Stimulated activated CD4-positive, alpha-beta T cell treated with anti-CD3 and anti-CD28 coated beads, Interleukin-15, amount 100 ng/mL, for 1 hour (primary cell): ENCODE measurements around the gene ATP13A2.
A peak's percentile ranks its signal among the peaks of the same experiment; 100 is the strongest.

Experiments
- DNase-seq, 2 donors: peaks; one replicate each; pipeline ENCODE4 v3.0.0-alpha.2; 2020; ENCODE audit warnings: low read depth in 1 of 2, low spot score in 1 of 2

ATP13A2 gene, protein sequence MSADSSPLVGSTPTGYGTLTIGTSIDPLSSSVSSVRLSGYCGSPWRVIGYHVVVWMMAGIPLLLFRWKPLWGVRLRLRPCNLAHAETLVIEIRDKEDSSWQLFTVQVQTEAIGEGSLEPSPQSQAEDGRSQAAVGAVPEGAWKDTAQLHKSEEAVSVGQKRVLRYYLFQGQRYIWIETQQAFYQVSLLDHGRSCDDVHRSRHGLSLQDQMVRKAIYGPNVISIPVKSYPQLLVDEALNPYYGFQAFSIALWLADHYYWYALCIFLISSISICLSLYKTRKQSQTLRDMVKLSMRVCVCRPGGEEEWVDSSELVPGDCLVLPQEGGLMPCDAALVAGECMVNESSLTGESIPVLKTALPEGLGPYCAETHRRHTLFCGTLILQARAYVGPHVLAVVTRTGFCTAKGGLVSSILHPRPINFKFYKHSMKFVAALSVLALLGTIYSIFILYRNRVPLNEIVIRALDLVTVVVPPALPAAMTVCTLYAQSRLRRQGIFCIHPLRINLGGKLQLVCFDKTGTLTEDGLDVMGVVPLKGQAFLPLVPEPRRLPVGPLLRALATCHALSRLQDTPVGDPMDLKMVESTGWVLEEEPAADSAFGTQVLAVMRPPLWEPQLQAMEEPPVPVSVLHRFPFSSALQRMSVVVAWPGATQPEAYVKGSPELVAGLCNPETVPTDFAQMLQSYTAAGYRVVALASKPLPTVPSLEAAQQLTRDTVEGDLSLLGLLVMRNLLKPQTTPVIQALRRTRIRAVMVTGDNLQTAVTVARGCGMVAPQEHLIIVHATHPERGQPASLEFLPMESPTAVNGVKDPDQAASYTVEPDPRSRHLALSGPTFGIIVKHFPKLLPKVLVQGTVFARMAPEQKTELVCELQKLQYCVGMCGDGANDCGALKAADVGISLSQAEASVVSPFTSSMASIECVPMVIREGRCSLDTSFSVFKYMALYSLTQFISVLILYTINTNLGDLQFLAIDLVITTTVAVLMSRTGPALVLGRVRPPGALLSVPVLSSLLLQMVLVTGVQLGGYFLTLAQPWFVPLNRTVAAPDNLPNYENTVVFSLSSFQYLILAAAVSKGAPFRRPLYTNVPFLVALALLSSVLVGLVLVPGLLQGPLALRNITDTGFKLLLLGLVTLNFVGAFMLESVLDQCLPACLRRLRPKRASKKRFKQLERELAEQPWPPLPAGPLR

GRCh38 chr1:17011439-17012307 lies at the start of gene ATP13A2:
Gene ATP13A2 (minus strand): TSS chr1:17011928. CDS start chr1:17011738, 190 bp downstream.
- DNase-seq = peak; percentile 68 to 78

DNA sequence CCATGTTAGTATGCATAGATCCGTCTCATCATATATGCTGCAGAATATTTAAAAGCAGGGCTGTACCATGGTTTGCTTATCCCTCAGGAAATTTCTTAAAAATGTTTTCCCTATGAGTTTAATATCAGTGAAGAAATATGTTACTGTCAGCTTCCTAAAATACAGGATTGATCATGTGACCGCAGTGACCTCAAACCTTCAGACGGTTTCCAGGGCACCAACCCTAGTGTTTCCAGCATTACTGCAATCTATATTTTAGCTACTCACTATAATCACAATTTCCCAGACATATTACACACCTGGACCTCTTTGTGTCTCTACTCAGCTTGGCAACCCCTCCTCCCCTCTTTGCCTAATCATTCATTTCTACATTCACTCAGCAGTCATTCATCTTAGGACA lies 49.8 kb upstream of the ATP13A2 start:
- DNase-seq = no peak

- DNase-seq = no peak
Observed at GRCh38 chr1:17060306-17060749, 48.6 kb upstream of the ATP13A2 start.

- no peak for DNase-seq
Observed at GRCh38 chr1:17059391-17060305, 47.9 kb upstream of the ATP13A2 start.

GRCh38 chr1:17056551-17056950 lies 44.8 kb upstream of the ATP13A2 start:
- DNase-seq = no peak

- no peak for DNase-seq
Observed at GRCh38 chr1:17055801-17056200, 44.1 kb upstream of the ATP13A2 start.

GRCh38 chr1:17053685-17054410 lies 42.1 kb upstream of the ATP13A2 start, which contains the start of gene SDHB:
Gene SDHB (minus strand): TSS chr1:17054032. CDS start chr1:17054019, 13 bp downstream.
- DNase-seq = peak; percentile 98 to 99

DNA sequence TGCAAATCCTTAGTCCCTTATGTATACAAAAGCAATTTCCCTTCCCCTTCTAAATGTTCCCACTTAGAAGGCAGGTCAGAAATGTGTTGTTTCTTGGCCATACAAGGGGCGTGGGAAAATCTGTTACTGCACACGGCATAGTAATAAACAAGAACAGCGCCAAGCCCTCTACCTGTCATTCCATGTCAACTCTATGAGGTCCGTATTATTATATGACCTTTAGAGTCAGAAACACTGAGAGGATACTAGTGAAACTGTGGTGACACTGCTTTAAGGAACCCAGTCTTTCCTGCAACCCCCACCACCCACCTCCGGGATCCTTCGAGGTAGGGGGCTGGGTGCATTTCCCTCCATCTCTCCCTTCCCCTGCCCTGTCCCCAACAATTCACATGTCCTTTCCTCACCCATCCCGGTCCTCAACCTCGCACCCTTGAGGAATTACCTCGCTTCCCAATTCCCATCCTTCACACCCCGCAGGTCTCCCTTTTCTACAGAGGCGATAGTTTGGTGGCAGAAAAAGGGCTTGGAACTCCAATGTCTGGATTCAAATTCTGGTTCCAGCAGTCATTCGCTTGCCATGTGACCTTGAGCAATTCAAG lies 41.5 kb upstream of the ATP13A2 start:
- DNase-seq = no peak

DNA sequence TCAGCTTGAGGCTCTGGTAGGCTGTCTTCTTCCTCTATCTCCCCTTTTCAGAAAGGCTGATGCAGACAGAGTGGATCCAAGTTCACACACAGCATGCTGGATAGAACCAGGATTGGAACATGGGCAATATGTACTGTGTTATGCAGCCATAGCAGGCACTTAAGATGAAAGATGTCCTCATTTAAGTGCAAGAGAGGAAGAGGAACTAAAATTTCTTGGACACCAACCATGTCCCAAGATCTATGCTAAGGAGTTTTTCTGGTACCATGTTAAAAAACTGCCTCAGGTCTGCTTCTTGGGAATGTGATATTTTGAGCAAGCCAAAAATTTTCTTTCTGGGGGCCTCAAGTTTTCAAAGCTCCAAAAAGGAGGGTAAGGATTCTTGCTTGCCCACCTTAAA lies 40.9 kb upstream of the ATP13A2 start:
- DNase-seq = no peak

DNA sequence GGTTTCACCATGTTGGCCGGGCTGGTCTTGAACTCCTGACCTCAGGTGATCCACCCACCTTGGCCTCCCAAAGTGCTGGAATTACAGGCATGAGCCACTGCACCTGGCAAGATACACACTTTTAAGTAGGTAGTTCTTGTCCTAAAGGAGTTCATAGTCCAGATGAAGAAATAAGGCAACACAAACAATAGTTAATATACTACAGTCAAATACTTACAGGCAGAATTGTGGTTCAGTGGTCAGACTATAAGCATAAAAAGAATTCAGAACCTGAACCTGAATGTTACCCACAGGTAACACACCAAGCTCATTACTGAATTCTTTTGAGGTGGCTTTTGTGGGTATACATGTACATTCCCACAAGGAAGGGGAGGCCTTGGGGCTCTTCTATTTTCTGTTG lies 40.3 kb upstream of the ATP13A2 start:
- DNase-seq = no peak

- no peak for DNase-seq
Observed at GRCh38 chr1:17047924-17048323, 36.2 kb upstream of the ATP13A2 start.

DNA sequence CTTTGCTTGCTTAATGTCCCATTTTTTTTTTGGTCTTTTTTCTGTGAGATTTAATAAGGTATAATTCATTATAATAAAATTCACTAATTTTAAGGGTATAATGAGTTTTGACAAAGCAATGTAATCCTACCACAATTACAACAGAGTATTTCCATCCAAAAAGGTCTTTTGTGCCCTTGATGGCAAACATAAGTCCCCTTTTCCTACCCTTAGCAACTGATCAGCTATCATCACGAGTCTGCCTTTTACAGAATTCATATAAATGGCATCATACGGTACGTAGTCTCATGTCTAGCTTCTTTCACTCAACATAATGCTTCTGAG lies 34.6 kb upstream of the ATP13A2 start:
- no peak for DNase-seq

- DNase-seq = no peak
Observed at GRCh38 chr1:17045634-17046333, 34.1 kb upstream of the ATP13A2 start.

DNA sequence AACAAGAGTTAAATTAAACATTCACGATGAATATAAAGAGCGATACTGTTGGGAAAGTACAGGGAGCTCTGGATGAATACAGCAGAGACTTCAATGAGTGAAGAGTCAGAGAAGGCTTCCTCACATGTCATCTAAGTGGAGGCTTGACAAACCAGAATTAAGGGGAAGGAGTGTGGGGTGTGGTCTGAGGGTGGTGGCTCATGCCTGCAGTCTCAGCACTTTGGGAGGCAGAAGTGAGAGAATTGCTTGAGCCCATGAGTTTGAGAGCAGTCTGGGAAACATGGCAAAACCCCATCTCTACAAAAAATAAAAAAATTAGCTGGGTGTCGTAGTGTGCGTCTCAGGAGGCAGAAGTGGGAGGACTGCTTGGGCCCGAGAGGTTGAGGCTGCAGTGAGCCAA lies 33.4 kb upstream of the ATP13A2 start:
- no peak for DNase-seq

DNA sequence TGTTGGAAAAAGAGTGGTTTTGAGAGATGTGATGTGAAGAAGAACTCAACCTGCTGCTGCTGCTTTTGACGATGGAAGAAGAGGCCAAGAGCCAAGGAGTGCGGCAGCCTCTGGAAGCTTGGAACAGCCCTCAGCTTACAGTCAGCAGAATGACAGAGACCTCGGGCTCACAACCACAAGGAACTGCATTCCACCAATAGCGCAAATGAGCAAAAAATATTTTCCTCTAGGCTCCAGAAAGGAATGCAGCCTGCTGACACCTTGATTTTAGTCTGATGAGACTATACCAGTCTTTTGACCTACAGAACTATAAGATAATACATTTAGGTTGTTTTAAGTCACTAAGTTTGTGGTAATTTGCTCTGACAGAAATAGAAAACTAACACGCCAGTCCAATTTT lies 31.9 kb upstream of the ATP13A2 start:
- DNase-seq = no peak

GRCh38 chr1:17040135-17040534 lies 28.4 kb upstream of the ATP13A2 start:
- no peak for DNase-seq

DNA sequence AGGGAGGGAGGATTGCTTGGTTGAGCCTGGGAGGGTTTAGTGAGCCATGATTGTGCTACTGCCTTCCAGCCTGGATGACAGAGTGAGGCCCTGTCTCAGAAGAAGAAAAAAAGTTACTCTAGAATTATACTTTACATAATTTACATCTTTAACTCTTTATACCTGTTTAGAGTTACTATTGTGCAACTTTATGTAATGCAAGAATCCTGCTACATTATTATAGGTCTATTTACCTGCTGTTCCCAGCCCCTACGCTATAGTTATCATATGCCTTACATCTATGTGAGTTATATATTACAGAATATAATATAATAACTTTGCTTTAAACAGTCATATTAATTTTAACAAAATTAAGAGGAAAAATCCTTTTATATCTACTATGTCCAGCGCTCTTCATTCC lies 27.8 kb upstream of the ATP13A2 start:
- DNase-seq = no peak

- no peak for DNase-seq
Observed at GRCh38 chr1:17033481-17033880, 21.8 kb upstream of the ATP13A2 start.
